Spleen (tissue), 3 donors: ENCODE results near the gene KRTAP4-9.

Experiments
- POLR2A ChIP-seq, 3 donors: fragments of 450-650 bp; IDR thresholded peaks; one replicate each; pipeline ENCODE4 v1.5.1; 2017; ENCODE audit warnings: antibody characterized with exemption in 3 of 3, mild to moderate bottlenecking in 1 of 3
- POLR2AphosphoS5 ChIP-seq, 3 donors: sonication (generic); formaldehyde crosslinking; IDR thresholded peaks; one replicate each; pipeline ENCODE4 v1.5.1; 2017; ENCODE audit warnings: antibody characterized with exemption in 3 of 3

- TF ChIP-seq POLR2AphosphoS5 (IDR thresholded peaks at IDR 0.05) (no peak), POLR2A (IDR thresholded peaks at IDR 0.05) (no peak)
These were observed 36.2 kb upstream of the KRTAP4-9 start for GRCh38 chr17:41069031-41069430.
